HEK293T (cell line): Measurements from ENCODE around the gene C19orf85.

Source experiments
- CTCF ChIA-PET: fragments of 350-600 bp; formaldehyde crosslinking; extraction: SDS; loops from one replicate; lab custom pipeline; 2021; ENCODE audit warnings: antibody characterized with exemption, inconsistent platforms; lab: Yijun Ruan, JAX
- POLR2A ChIA-PET: fragments of 350-600 bp; formaldehyde crosslinking; extraction: SDS; loops from one replicate; lab custom pipeline; 2020; ENCODE audit warnings: antibody characterized with exemption, inconsistent platforms; lab: Yijun Ruan, JAX
- DNase-seq: peaks from one replicate; pipeline ENCODE4 v3.0.0; 2012; ENCODE audit warnings: mixed read lengths; ENCODE audit errors: extremely low spot score
- ARNT ChIP-seq: fragments of 450-650 bp; IDR thresholded peaks from 2 replicates; pipeline ENCODE4 v1.6.1; 2017; ENCODE audit warnings: mild to moderate bottlenecking
- BHLHE40 ChIP-seq: fragments of 450-650 bp; IDR thresholded peaks from 2 replicates; pipeline ENCODE4 v1.6.1; 2016; ENCODE audit warnings: mild to moderate bottlenecking, moderate library complexity, borderline replicate concordance
- CTBP1 ChIP-seq: fragments of 450-650 bp; IDR thresholded peaks from 2 replicates; pipeline ENCODE4 v1.6.1; 2016; ENCODE audit warnings: borderline replicate concordance
- FOXK2 ChIP-seq: fragments of 450-650 bp; IDR thresholded peaks from 2 replicates; pipeline ENCODE4 v1.6.1; 2016; ENCODE audit warnings: mild to moderate bottlenecking
- FOXM1 ChIP-seq: fragments of 450-650 bp; IDR thresholded peaks from 2 replicates; pipeline ENCODE4 v1.6.1; 2017; ENCODE audit warnings: mild to moderate bottlenecking, borderline replicate concordance
- L3MBTL2 ChIP-seq: fragments of 450-650 bp; conservative IDR thresholded peaks from 2 replicates; pipeline ENCODE4 v1.6.1; 2016; ENCODE audit warnings: mild to moderate bottlenecking
- LEF1 ChIP-seq: fragments of 450-650 bp; IDR thresholded peaks from 2 replicates; pipeline ENCODE4 v1.6.1; 2017; ENCODE audit warnings: mild to moderate bottlenecking, borderline replicate concordance
- NFRKB ChIP-seq: fragments of 450-650 bp; IDR thresholded peaks from 2 replicates; pipeline ENCODE4 v1.6.1; 2016; ENCODE audit warnings: mild to moderate bottlenecking, moderate library complexity
- PKNOX1 ChIP-seq: fragments of 450-650 bp; IDR thresholded peaks from 2 replicates; pipeline ENCODE4 v1.6.1; 2016
- TARDBP ChIP-seq: fragments of 450-650 bp; IDR thresholded peaks from 2 replicates; pipeline ENCODE4 v1.6.1; 2016

Gene C19orf85

GRCh38 chr19:55419103-55419502 is 45.4 kb downstream of the C19orf85 start:
- CTCF ChIA-PET, result interaction anchor here (0.7 kb wide), 1 partner anchor 122 kb away, joined by 3 read pairs; no protein-coding TSS in a partner anchor
- POLR2A ChIA-PET, result interaction anchor here (2.2 kb wide), 1 partner anchor 12 kb away, joined by 6 read pairs; the partner anchor contains the start of gene UBE2S
- TF ChIP-seq PKNOX1 (no peak), FOXM1 (no peak), FOXK2 (no peak)
- no peak for DNase-seq

- ChIA-PET POLR2A (interaction anchor here (0.7 to 1.0 kb wide), 2 partner anchors 138 to 159 kb away, joined by 3 read pairs; partner anchors contain the start of gene PPP6R1), CTCF (interaction anchor here (0.6 to 1.6 kb wide), 4 partner anchors 9 to 236 kb away, joined by 3 to 5 read pairs (median 4); no protein-coding TSS in a partner anchor)
- TF ChIP-seq L3MBTL2, result peak; percentile 91
- TF ChIP-seq PKNOX1, result no peak
- TF ChIP-seq ARNT, result no peak
- TF ChIP-seq BHLHE40, result no peak
- no peak for TF ChIP-seq TARDBP
- TF ChIP-seq NFRKB, result no peak
- TF ChIP-seq CTBP1, result no peak
- TF ChIP-seq LEF1, result no peak
- peak; percentile 74 for DNase-seq
Measured at GRCh38 chr19:55418185-55418584, 46.4 kb downstream of the C19orf85 start.
